Measurements from ENCODE around the gene MAP7.

MAP7 gene

GRCh38 chr6:136563386-136564152 lies 13.3 kb upstream of the MAP7 start:
- no peak for DNase-seq

DNA sequence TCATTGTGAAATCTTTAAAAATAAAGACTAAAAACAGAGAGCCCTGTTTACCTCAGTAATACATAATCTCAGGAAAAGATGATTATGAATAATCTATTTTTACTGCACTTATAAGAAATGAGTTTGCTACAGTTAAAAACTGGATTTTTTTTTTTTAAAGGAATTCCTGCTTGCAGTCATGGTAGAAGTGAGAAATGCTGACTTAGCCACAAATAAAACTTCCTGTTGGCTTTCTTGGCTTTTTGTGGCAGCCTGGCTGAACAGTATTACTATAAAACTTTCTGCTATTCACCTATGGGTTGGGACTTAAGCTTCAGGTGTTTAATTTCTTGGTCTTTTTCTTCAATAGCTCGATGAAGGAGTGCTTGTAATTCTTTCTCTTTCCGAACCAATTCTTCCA lies 12.0 kb upstream of the MAP7 start:
- no peak for DNase-seq

DNA sequence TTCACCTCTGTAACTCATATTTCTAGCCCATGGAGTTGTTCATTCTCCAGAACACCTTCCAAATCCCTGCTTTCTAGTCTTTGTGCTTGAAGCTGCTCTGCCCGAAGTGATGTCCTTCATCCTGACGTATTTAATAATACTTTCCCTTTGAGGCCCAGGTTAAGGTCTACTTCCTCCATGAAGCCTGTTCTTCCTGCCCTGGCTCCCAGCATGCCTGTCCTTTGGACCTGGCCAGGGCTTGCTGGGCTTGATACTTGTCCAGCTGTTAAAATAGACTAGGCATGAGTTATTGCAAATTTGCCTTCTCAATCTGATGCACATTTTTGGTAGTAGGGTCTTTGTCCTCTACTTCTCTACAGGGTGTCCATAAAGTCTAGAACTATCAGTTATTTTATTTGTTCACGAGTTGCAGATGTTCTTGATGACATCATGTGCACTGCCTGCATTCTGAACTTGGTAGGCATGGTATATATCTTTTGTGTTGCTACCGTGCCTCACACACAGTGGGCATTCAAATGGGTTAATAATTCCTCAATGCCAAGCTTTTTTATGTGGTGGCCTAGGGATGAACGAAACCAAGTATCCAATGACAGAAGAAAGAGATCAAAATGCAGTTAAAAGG lies 3.1 kb upstream of the MAP7 start:
- DNase-seq, result no peak

DNA sequence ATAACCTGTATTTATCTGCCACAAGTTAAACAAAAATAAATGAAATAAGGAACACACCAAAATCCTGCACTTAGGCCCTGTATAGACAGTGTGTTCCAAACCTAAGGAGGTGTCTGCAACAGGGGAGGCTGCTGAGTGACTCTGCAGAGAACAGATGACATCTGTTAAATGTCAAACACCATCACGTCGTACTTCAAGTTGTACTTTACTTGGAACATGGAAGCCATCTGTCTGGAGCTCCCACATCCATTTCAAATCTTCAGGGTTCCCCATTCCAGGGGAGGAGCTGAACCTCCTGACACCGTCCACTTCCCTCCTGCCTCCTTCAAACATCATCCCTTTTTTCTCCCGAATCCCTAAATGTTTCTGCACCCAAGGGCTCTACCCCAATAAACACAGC lies 1.8 kb upstream of the MAP7 start:
- no peak for DNase-seq

- no peak for DNase-seq
These were observed 881 bp upstream of the MAP7 start for GRCh38 chr6:136551103-136551502.

DNA sequence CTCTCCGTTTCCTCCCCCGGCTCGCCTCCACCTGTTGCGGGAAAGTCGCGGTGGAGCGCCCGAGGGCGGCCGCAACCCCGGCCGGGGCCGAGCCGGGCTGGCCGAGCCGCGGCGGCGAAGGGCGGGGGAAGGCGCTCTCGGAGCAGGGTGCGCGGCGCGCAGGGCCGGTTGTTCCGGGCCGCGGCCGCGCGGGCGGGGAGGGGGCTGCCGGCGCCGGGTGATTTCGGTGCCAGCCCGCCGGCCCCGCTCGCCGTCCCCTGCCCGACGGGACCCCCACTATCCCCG lies 235 bp downstream of the MAP7 start:
- no peak for DNase-seq

DNA sequence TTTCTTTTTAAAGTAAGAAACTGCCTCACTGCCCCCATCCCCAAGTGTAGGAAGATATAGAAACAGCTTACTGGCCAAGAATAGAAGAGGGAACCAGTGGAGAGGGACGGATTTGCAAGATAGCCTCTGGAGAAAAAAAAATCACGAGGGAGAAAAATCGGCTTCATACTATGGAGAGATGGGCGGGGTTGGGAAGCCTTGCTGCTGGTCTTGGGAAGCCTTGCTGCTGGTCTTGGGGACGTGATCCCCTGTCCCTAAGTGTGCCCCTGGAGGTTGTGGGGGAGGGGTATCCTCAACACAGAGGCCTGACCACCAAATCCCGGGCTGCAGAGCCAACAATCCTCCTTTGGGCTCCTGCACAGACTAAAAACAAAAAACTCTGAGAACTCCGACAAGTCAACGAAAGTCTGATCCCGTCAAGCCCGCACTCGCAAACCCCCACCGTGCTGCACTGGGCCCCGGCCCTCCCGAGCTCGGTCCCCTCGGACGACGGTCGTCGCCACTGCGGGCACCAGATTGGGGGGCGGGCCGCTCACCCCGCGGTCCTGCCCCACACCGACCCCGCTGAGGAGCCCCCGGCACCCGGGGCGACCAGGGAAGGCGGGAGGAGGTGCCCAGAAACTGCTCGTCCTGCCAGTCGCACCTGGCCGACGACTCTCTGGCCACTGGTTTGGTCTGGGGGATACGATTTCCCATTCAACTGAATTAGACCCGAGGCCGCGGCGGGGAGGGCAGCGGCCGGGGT lies 750 bp downstream of the MAP7 start:
- DNase-seq, result no peak

DNA sequence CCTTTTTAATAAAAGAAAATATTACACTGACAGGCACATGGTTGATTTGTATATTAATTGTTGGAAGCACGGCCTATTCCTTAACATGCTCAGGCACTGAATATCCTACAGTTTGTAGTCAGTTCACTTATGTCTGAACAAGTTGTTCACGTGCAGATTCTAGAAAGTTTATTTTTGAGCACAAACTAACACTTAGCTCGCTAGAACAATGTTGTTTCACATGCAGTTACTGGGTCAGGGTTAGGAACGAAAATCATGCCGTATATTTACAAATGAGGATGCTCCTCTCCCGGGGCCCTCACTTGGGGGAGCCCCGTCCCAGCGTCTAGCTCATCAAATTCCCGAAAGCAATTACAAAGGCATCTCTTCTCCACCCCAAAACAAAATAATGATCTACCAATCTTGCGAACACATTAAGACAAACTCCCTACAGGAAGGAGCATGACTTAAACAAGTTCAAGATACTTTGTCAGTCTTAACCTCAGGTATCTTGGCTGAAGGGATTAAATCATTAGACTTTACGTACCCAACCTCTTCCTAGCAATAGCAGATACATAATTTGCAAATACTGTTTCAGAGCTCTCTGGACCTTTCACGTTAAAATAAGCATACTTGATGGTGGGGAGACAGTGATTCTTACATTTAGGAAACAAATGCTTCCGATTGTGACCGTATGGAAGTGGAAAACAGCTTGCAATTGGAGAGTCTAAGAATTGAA lies 1.5 kb downstream of the MAP7 start:
- DNase-seq, result no peak

- DNase-seq, result no peak
These were observed 2.4 kb downstream of the MAP7 start for GRCh38 chr6:136547871-136548270.

GRCh38 chr6:136547336-136547735 lies 2.9 kb downstream of the MAP7 start:
- DNase-seq, result peak; percentile 48

GRCh38 chr6:136546331-136546730 lies 3.9 kb downstream of the MAP7 start:
- DNase-seq, result no peak

- no peak for DNase-seq
These were observed 5.9 kb downstream of the MAP7 start for GRCh38 chr6:136544326-136544725.

- DNase-seq, result no peak
These were observed 8.8 kb downstream of the MAP7 start for GRCh38 chr6:136541395-136541794.

GRCh38 chr6:136539967-136540652 lies 10.1 kb downstream of the MAP7 start:
- DNase-seq, result no peak

- no peak for DNase-seq
These were observed 11.4 kb downstream of the MAP7 start for GRCh38 chr6:136538836-136539235.

- DNase-seq, result no peak
These were observed 14.2 kb downstream of the MAP7 start for GRCh38 chr6:136535880-136536650.

- DNase-seq, result no peak
These were observed 15.0 kb downstream of the MAP7 start for GRCh38 chr6:136535017-136535765.

- DNase-seq, result no peak
These were observed 16.0 kb downstream of the MAP7 start for GRCh38 chr6:136534268-136534667.

GRCh38 chr6:136533487-136533886 lies 16.7 kb downstream of the MAP7 start:
- DNase-seq, result no peak

- no peak for DNase-seq
These were observed 18.2 kb downstream of the MAP7 start for GRCh38 chr6:136532030-136532429.

DNA sequence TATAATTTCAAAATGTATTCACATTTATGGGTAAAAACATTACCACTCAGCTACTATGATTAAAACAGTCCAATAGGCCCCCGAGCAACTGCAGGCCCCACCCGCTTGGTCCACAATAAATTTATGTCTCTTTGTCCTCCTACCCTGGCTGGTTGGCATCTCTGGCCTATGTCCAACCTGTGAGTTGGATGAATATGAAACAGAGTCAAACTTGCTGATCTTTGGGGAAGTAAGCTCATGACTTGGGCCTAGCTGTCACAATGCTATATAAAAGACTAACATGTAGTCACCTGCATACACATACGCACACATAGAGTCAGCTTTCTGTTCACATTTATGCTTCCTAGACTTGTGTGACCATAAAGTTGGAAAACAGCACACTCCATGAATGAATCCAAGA lies 20.5 kb downstream of the MAP7 start:
- no peak for DNase-seq

- DNase-seq, result no peak
These were observed 21.7 kb downstream of the MAP7 start for GRCh38 chr6:136528477-136528876.
